NCI-H748 (cell line): Measurements from ENCODE around the gene PUM2.
A peak's percentile ranks its signal among the peaks of the same experiment; 100 is the strongest.
"Not testable (repeated sequence)": the region's sequence is repeated elsewhere in the genome, so short reads cannot be mapped to it uniquely, and the experiment has no call there.

Source experiments
- DNase-seq: peaks from one replicate; lab custom pipeline; 2025; ENCODE audit not compliant: unreplicated experiment; lab: John Stamatoyannopoulos, UW

PUM2 gene

DNA sequence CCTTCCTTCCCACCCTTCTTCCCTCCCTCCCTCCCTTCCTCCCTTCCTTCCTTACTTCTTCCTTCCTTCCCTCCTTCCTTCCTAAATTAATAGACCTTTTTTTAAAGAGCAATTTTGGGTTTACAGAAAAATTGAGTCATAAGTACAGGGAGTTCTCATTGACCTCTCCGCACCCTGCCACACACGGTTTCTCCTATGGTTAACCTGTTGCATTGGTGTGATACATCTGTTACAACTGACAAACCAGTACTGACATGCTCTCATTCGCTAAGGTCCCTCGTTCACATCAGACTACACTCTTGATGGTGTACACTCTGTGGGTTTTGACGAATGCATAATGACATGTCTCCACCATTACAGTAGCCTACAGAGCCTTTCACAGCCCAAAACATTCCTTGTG, 114.1 kb downstream of the PUM2 start:
- DNase-seq, result no peak

DNA sequence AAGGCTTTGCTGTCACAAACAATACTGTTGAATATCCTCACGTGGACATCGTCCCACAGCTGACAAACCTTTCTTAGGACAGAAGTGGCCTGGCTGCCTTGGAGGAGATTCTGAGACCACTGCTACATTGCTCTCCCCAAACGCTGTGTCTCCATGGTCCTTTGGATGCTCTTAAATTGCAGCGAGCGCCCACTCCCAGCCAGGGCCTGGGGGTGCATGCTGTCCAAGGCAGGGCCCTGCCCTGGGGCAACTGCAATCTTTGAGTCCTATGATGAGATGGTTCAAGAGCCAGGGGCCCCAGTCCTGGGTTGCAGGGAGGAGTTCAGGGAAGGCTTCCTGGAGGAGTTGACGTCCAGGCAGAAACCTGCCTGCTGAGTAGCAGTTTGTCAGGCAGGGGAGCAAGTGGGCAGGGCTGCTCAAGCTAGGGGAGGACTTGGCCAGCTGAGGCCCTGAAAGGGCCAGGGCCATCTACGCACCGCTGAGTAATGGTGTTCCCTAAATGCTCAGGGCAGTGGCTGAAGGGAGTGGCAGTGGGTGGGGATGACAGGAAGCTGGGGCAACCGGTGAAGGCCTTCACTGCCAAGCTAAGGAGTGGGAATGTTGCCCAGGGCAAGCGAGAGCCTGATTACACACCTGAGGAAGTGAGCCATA, 114.9 kb downstream of the PUM2 start:
- DNase-seq, result no peak

DNA sequence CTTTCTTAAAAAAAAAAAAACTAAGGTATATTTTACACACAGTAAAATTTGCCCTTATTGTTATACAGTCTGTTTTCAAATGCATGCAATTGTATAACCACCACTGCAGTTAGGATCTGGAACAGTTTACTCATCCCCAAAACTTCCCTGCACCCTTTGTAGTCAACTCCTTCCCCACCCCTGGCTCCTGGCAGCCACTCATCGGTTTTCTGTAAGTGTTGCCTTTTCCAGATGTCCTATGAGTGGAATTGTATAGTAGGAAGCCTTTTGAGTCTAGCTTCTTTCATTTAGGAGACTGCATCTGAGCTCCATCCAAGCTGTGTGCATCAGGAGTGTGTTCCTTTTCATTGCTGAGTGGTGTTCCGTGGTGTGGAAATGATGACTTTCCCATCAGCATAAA, 116.0 kb downstream of the PUM2 start:
- not testable (repeated sequence) for DNase-seq

- DNase-seq, result no peak
These were observed 117.8 kb downstream of the PUM2 start for GRCh38 chr2:20232837-20233207.

DNA sequence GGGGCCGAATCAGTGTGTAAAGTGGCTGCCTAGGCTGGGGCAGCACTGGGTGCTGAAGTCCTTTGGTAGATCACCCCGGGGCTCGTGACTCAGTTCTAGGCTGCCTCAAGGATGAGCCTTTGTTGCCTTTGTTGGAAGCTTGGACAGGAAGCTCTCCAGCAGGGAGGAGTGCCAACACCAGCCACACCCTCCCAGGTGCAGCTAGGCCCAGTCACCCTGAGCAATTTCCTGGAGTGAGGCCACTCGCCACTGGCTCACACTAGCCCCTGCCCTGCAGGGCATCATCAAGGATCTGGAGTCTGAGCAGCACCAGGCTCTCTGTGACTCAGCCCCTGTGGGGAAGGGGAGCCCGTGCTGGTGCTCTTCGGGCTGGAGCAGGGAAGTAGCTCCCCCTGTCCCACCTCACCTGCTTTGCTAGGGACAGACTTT, 119.0 kb downstream of the PUM2 start:
- peak; percentile 89 for DNase-seq

GRCh38 chr2:20231159-20231558, 119.5 kb downstream of the PUM2 start:
- DNase-seq, result no peak

DNA sequence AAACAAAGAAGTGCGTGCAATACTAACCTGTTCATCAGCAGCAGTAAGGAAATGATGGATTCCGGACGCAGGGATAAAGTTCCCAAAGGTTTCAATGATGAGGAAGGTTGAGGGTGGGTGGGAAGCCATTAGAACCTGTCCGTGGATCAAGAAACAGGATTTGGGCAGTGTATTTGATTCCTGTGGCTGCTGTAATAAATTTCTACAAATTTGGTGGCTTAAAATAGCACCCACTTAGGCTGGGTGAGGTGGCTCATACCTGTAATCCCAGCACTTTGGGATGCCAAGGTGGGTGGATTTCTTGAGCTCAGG, 120.6 kb downstream of the PUM2 start:
- no peak for DNase-seq

- DNase-seq, result no peak
These were observed 121.1 kb downstream of the PUM2 start for GRCh38 chr2:20229322-20230113.

DNA sequence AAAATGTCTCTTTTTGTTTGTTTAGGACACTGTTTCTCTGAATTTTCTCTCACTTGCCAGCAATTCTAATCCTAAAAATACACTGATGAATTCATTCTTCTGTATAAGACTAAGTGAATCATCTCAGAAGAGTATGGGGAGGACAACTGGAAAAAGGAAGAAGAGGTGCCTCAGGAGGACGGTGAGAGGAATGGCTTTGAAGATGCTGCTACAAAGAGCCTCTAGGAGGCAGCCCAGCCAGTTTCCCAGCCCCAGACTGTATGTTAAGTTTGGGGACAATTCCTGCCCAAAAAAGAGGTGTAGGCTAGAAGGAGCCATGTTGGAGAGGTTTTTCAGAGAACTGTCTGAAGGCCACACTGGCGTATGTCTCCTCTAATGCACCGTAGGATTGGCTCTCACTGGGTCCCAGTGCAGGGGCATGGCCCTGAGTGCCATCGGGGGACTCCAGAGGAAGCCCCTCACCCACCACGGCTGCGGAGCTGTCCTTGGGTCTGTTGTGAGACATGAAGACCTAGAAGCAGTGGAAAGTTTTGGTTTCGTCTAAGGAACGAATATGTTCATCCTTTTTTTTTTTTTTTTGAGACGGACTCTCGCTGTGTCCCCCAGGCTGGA, 122.6 kb downstream of the PUM2 start:
- no peak for DNase-seq

DNA sequence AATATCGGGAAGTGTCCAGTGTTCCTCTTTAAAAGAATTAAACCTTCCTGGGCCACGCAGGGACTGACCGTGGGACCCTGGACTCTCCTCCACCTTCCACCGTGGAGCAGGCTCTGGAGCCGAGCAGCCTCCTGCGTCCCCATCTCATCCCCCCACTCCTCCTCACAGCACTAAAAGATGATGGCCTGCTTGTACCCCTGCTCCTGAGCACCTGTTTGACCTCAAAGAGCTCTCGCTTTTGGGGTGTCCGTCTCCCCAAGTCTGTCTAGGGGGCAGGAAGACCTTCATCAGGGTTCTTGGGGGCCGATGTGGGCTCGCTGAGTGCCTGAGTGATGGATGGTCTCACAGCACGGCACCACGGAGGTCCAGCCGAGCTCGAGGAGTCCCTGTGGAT, 124.5 kb downstream of the PUM2 start:
- no peak for DNase-seq

DNA sequence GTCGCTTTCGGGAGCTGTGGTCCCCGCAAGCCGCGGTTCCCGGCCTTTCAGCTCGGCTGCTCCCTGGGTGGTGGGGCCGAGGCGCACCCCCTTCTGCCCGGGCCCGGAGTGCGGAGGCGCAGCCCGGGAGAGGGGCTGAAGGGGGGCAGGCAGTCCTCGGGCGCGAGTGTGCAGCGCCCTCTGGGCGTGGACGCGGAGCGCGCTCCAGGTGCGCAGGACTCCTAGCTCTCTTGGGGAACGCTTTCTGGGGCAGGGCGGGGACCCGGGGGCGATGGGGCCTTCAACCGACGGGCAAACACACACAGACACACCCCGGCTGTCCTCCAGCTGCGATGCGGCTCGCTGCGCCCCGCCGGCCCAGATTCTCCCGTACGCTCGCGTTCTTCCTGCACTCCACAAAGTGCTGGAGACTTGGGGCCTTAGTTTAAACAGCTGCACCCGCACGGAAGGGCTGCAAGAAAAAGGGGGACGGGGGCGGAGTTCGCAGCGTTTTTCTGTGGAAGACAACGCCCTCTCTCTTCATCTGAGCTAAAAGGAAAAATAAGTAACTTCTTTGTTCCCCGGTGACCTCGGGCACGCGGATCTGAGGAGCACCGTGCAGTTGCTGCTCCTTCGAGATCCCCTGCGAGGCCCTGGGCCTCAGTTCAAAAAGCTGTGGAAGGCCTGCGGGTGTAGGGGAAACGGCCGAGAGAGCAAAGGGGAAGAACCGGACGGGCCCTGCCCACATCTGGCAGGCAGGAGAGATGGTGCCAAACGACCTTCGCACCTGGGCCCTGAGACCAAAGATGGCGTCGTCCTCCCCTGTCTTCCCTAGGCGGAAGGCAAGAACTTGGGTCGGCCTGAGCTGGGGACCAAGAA, 125.1 kb downstream of the PUM2 start:
- peak; percentile 85 for DNase-seq

GRCh38 chr2:20224716-20225293, 125.8 kb downstream of the PUM2 start, which contains the start of gene SDC1:
TSS of gene SDC1 (minus strand) at chr2:20225130. CDS start at chr2:20224867, 263 bp downstream.
- peak; percentile 82 for DNase-seq

DNA sequence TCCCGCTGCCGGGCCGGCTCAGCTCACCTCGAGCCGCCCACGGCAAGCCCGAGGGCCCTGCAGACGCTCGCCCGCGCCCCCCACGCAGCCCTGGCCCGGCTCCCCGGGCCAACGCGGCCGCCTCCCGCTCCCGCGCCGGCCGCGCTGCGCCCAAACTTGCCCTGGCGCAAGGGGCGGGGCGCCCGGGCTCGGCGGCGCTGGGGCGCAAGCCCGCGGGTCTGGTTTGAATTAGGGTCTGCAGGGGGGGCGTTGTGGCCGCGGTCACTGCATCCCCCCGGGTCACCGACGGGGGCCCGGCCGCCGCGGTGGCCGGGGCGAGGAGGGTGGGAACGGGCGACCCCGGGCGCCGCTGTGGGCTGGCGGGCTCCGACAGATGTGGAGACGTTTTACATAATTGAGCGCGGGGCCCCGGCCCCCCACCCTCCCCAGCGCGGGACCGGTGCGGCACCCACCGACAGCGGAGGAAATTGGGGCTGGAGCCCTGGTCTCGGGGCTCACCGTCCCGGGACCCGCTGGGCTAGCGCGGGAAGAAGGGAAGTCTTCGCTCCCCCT, 126.4 kb downstream of the PUM2 start:
- no peak for DNase-seq

GRCh38 chr2:20223407-20224163, 127.1 kb downstream of the PUM2 start:
- peak; percentile 82 for DNase-seq

- DNase-seq, result no peak
These were observed 127.8 kb downstream of the PUM2 start for GRCh38 chr2:20222769-20223406.

GRCh38 chr2:20222014-20222768, 128.5 kb downstream of the PUM2 start:
- DNase-seq, result peak; percentile 5

DNA sequence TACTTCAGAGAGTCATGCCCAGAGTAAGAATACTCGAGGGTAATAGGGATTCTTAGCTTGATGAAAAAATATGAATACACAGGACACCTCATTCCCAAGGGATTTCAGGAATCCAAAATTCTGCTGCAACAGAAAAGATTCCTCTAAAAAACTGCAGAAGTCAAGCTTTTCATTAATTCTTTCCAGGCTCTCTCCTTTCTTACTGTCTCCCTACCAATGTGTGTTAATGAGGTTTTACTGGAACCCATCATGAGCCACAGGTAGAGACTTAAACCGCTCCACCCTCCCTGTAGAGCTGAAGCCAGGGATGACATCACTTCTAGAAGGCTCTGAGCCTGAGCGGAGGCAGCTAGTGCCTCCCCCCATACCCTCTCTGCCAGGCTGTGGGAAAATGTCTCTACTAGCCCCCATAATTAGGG, 129.1 kb downstream of the PUM2 start:
- no peak for DNase-seq

DNA sequence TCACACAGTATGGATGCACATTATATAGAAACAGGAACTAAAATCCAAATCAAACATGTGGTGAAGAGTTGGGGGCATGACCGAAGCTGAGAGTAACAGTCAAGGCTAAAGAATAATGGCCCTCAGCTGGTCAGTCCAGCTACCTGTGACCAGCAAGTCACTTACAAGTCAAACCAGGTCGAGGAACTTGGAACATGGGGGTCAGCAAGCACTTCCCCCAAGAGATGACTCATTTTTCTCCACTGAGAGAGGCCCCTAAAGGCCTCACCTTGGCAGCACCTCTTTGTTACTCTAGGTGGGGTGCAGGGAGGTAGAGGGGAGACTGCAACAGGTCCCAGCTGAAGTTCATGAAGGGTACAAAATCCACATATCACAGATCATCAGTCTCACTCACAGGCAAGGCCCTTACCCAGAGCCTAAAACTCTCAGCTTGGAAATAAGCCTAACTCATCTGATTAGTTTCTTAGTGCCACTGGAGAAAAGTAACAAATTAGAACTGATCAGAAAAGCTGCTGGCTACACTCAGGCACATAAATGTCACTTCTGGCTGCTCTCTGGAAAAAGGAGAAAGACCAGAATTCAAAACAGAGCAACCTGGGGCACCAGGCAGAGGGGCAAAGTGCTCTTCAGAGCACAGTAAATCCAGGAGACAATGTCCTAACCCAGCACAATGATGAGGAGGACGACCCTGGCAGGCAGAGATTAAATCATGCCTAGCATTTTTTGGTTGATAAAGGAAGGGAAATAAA, 129.7 kb downstream of the PUM2 start:
- no peak for DNase-seq
